H1 (cell line): ENCODE results near the gene UBE2O. TPM values are rescaled to one million over a fixed set of nuclear protein-coding genes. Genes with fewer than 3 reads are reported as not detected.
A peak's percentile ranks its signal among the peaks of the same experiment; 100 is the strongest.

Experiments
- CTCF ChIA-PET: fragments of 300-600 bp; sonication (Branson Sonifier 250); formaldehyde crosslinking; loops from one replicate; lab custom pipeline; 2021; ENCODE audit not compliant: partially characterized antibody; lab: Charles Lee
- POLR2A ChIA-PET: fragments of 300-600 bp; sonication (Branson Sonifier 250); formaldehyde crosslinking; loops from one replicate; lab custom pipeline; 2021; ENCODE audit warnings: inconsistent platforms; ENCODE audit not compliant: partially characterized antibody; lab: Charles Lee
- DNase-seq, 2 experiments: peaks; one replicate each; pipeline versions ENCODE4 v3.0.0 to v3.0.0-alpha.2; 2010 to 2022; ENCODE audit warnings: low spot score in 2 of 2, low read depth in 1 of 2, mixed read lengths in 1 of 2
- FAIRE-seq: peaks from 2 replicates; lab custom pipeline; 2011; peaks lifted over from hg19 to GRCh38; lab: Jason Lieb, UNC
- H2AFZ ChIP-seq: 2 replicates; pipeline ENCODE4 v1.8.1; 2012; ENCODE audit warnings: low read length, inconsistent platforms
- H2AK5ac ChIP-seq: 2 replicates; pipeline ENCODE4 v1.6.1; 2013; ENCODE audit warnings: low read depth, low read length
- H2BK120ac ChIP-seq: replicated peaks from 2 replicates; pipeline ENCODE3; 2013; ENCODE audit warnings: low read depth, low read length, inconsistent platforms
- H2BK12ac ChIP-seq: 2 replicates; pipeline ENCODE4 v1.6.1; 2013; ENCODE audit warnings: low read depth, low read length
- H2BK15ac ChIP-seq: 2 replicates; pipeline ENCODE4 v1.6.1; 2013; ENCODE audit warnings: low read length
- H2BK20ac ChIP-seq: 2 replicates; pipeline ENCODE4 v1.6.1; 2013; ENCODE audit warnings: low read length
- H2BK5ac ChIP-seq: 2 replicates; pipeline ENCODE4 v1.6.1; 2013; ENCODE audit warnings: low read depth, low read length
- H3K14ac ChIP-seq: 2 replicates; pipeline ENCODE4 v1.6.1; 2013; ENCODE audit warnings: inconsistent platforms; ENCODE audit not compliant: insufficient read length
- H3K18ac ChIP-seq: 2 replicates; pipeline ENCODE4 v1.6.1; 2013; ENCODE audit warnings: low read length; ENCODE audit errors: extremely low read depth
- H3K23ac ChIP-seq: 2 replicates; pipeline ENCODE4 v1.6.1; 2013; ENCODE audit warnings: inconsistent platforms; ENCODE audit not compliant: insufficient read length
- H3K23me2 ChIP-seq: 2 replicates; pipeline ENCODE4 v1.6.1; 2013; ENCODE audit warnings: low read depth, low read length
- H3K27ac ChIP-seq: 2 replicates; pipeline ENCODE4 v1.6.1; 2011; ENCODE audit warnings: low read depth, low read length, inconsistent platforms
- H3K27me3 ChIP-seq, 4 experiments: replicated peaks in 1 of 4; 1 replicate in 1 of 4; 2 replicates in 3 of 4; pipeline versions ENCODE4 v1.6.1 to v1.8.1; 2011 to 2013; ENCODE audit warnings: low read length in 3 of 4, mild to moderate bottlenecking in 3 of 4, inconsistent platforms in 2 of 4, mixed read lengths in 2 of 4, moderate library complexity in 1 of 4; ENCODE audit not compliant: control insufficient read depth in 3 of 4, insufficient read depth in 3 of 4; ENCODE audit errors: extremely low read depth in 1 of 4
- H3K36me3 ChIP-seq, 4 experiments: 2 replicates each; pipeline versions ENCODE4 v1.6.1 to v1.8.1; 2011 to 2013; ENCODE audit warnings: mild to moderate bottlenecking in 4 of 4, low read length in 3 of 4, moderate library complexity in 2 of 4, control low read depth in 1 of 4, inconsistent platforms in 1 of 4; ENCODE audit not compliant: insufficient read depth in 4 of 4, control insufficient read depth in 2 of 4
- H3K4ac ChIP-seq: replicated peaks from 2 replicates; pipeline ENCODE3; 2013; ENCODE audit warnings: low read length, low read depth, mixed read lengths, inconsistent platforms; ENCODE audit not compliant: insufficient read length
- H3K4me1 ChIP-seq, 4 experiments: replicated peaks in 1 of 4; 1 replicate in 1 of 4; 2 replicates in 3 of 4; pipeline versions ENCODE4 v1.6.1 to v1.8.1; 2011 to 2013; ENCODE audit warnings: low read length in 3 of 4, inconsistent platforms in 2 of 4, mixed read lengths in 1 of 4; ENCODE audit not compliant: insufficient read depth in 4 of 4, control insufficient read depth in 3 of 4
- H3K4me2 ChIP-seq, 2 experiments: 2 replicates each; pipeline versions ENCODE4 v1.6.1 to v1.8.1; 2011 to 2013; ENCODE audit warnings: low read depth in 2 of 2, low read length in 2 of 2, control low read depth in 1 of 2, inconsistent platforms in 1 of 2, mild to moderate bottlenecking in 1 of 2; ENCODE audit not compliant: insufficient read depth in 1 of 2
- H3K4me3 ChIP-seq, 4 experiments: fragments of 200-600, 300-600 bp in 1 of 4; sonication (generic), shearing (Covaris generic), sonication (Bioruptor Twin) in 1 of 4; 2 replicates each; pipeline versions ENCODE4 v1.5.1 to v1.8.1; 2011 to 2016; ENCODE audit warnings: low read length in 4 of 4, low read depth in 3 of 4, control low read depth in 2 of 4, inconsistent platforms in 2 of 4, mild to moderate bottlenecking in 2 of 4, mixed read lengths in 1 of 4, moderate library complexity in 1 of 4; ENCODE audit not compliant: insufficient read depth in 2 of 4; ENCODE audit errors: extremely low read depth in 1 of 4
- H3K56ac ChIP-seq: replicated peaks from 2 replicates; pipeline ENCODE3; 2013; ENCODE audit warnings: low read depth, mild to moderate bottlenecking, mixed read lengths, low read length, inconsistent platforms; ENCODE audit not compliant: insufficient read length
- H3K79me1 ChIP-seq: 2 replicates; pipeline ENCODE4 v1.6.1; 2013; ENCODE audit warnings: low read depth, low read length, control low read depth
- H3K79me2 ChIP-seq, 2 experiments: 2 replicates each; pipeline versions ENCODE4 v1.6.1 to v1.8.1; 2012 to 2013; ENCODE audit warnings: low read length in 2 of 2, mild to moderate bottlenecking in 2 of 2, inconsistent platforms in 1 of 2; ENCODE audit not compliant: insufficient read depth in 2 of 2, control insufficient read depth in 1 of 2
- H3K9ac ChIP-seq, 4 experiments: replicated peaks in 1 of 4; 1 replicate in 1 of 4; 2 replicates in 3 of 4; pipeline versions ENCODE4 v1.6.1 to v1.8.1; 2011 to 2013; ENCODE audit warnings: low read depth in 3 of 4, low read length in 3 of 4, control low read depth in 2 of 4, mild to moderate bottlenecking in 2 of 4, moderate library complexity in 2 of 4, inconsistent platforms in 1 of 4; ENCODE audit errors: extremely low read depth in 1 of 4
- H3K9me3 ChIP-seq, 2 experiments: 2 replicates each; pipeline versions ENCODE4 v1.6.1 to v1.8.1; 2012 to 2013; ENCODE audit warnings: mild to moderate bottlenecking in 2 of 2, moderate library complexity in 2 of 2, control low read depth in 1 of 2, inconsistent platforms in 1 of 2, low read depth in 1 of 2, low read length in 1 of 2, mixed read lengths in 1 of 2; ENCODE audit not compliant: insufficient read depth in 2 of 2
- H4K20me1 ChIP-seq, 2 experiments: replicated peaks in 1 of 2; 2 replicates each; pipeline versions ENCODE3 to v1.8.1; 2011 to 2013; ENCODE audit warnings: inconsistent platforms in 2 of 2, low read length in 2 of 2, mild to moderate bottlenecking in 1 of 2; ENCODE audit not compliant: insufficient read depth in 2 of 2, control insufficient read depth in 1 of 2
- H4K5ac ChIP-seq: 2 replicates; pipeline ENCODE4 v1.6.1; 2013; ENCODE audit warnings: low read length, low read depth, mixed read lengths, inconsistent platforms; ENCODE audit not compliant: insufficient read length
- H4K8ac ChIP-seq: 2 replicates; pipeline ENCODE4 v1.8.0; 2013; ENCODE audit warnings: mild to moderate bottlenecking, moderate library complexity, low read length, inconsistent platforms; ENCODE audit not compliant: insufficient read depth; ENCODE audit errors: extremely low read depth
- H4K91ac ChIP-seq: replicated peaks from 2 replicates; pipeline ENCODE3; 2013; ENCODE audit warnings: low read length, mixed read lengths, inconsistent platforms; ENCODE audit not compliant: insufficient read length
- CTCF ChIP-seq, 3 experiments: IDR thresholded peaks; 1 replicate in 2 of 3; 2 replicates in 1 of 3; pipeline versions ENCODE4 v1.5.1 to v1.6.1; 2011; ENCODE audit warnings: low read length in 3 of 3, mild to moderate bottlenecking in 3 of 3, inconsistent platforms in 2 of 3, low read depth in 1 of 3, moderate library complexity in 1 of 3; ENCODE audit not compliant: insufficient read depth in 1 of 3; ENCODE audit errors: control extremely low read depth in 1 of 3
- EP300 ChIP-seq, 2 experiments: IDR thresholded peaks; 1 replicate in 1 of 2; 2 replicates in 1 of 2; pipeline ENCODE4 v1.6.1; 2011 to 2012; ENCODE audit warnings: low read depth in 2 of 2, low read length in 2 of 2, mild to moderate bottlenecking in 2 of 2, borderline replicate concordance in 1 of 2, inconsistent platforms in 1 of 2, moderate library complexity in 1 of 2
- EZH2 ChIP-seq: fragments of 200-600 bp; sonication (generic); IDR thresholded peaks from 2 replicates; pipeline ENCODE4 v1.7.1; 2012; ENCODE audit warnings: low read depth, mild to moderate bottlenecking, moderate library complexity, low read length, inconsistent platforms; ENCODE audit not compliant: severe bottlenecking
- PHF8 ChIP-seq: fragments of 200-600 bp; sonication (generic); conservative IDR thresholded peaks from 2 replicates; pipeline ENCODE4 v1.7.1; 2012; ENCODE audit warnings: low read depth, mild to moderate bottlenecking, inconsistent platforms, low read length, moderate library complexity
- POU5F1 ChIP-seq: IDR thresholded peaks from 2 replicates; pipeline ENCODE4 v1.6.1; 2011; ENCODE audit warnings: low read depth, mild to moderate bottlenecking, low read length, moderate library complexity
- SAP30 ChIP-seq: fragments of 300-600 bp; sonication (generic); IDR thresholded peaks from 2 replicates; pipeline ENCODE4 v1.7.1; 2012; ENCODE audit warnings: low read length, moderate library complexity, mild to moderate bottlenecking, inconsistent platforms; ENCODE audit not compliant: insufficient read depth, insufficient replicate concordance
- ZNF274 ChIP-seq: IDR thresholded peaks from 2 replicates; pipeline ENCODE4 v1.7.0; 2012; ENCODE audit warnings: low read length, borderline replicate concordance; ENCODE audit errors: extremely low read depth
- WGBS, 2 experiments: shearing (Covaris generic) in 1 of 2; methylation state at CpG; one replicate each; pipeline versions ENCODE4 v1.1.6 to v1.1.7; 2013 to 2015; ENCODE audit warnings: low lambda C conversion rate in 2 of 2, mixed read lengths in 2 of 2, inconsistent platforms in 1 of 2, low coverage in 1 of 2, missing lambda C conversion rate in 1 of 2; ENCODE audit not compliant: insufficient replicate concordance in 2 of 2, insufficient coverage in 1 of 2, insufficient read length in 1 of 2; ENCODE audit errors: extremely low coverage in 1 of 2, missing lambda C conversion rate in 1 of 2; 5-methylcytosine and 5-hydroxymethylcytosine counted together
- polyA plus RNA-seq, 7 experiments: library from polyadenylated mRNA; depleted of rRNA in 3 of 7; stranded (reverse) in 5 of 7; unstranded in 2 of 7; fragments of >200 nt in 5 of 7; fragments of 200-250 nt in 2 of 7; gene quantifications; 1 replicate in 5 of 7; 2 replicates in 1 of 7; 4 replicates in 1 of 7; pipeline versions ENCODE4 v1.2.1 to v1.2.3, GENCODE V29; 2011 to 2013; ENCODE audit warnings: missing spikeins in 2 of 7, mixed read lengths in 2 of 7
- total RNA-seq: library from RNA; stranded (reverse); fragmentation: NEBNext Ultra II Directional; extraction: Animal tissue kit (Norgen Biotek cat#: 25700); gene quantifications from 2 replicates; pipeline ENCODE4 v1.2.1, GENCODE V29; 2021
- TF ChIP-seq, protein P1 (sequence below): IDR thresholded peaks from 2 replicates; pipeline ENCODE4 v1.6.1; 2012; ENCODE audit warnings: inconsistent platforms

UBE2O gene
- total and polyA plus RNA-seq, 2 of the 8 experiments (the other 6 are each of a cell fraction or from before 2014, with no cell fraction given): 24.4 to 63.0 TPM

DNA sequence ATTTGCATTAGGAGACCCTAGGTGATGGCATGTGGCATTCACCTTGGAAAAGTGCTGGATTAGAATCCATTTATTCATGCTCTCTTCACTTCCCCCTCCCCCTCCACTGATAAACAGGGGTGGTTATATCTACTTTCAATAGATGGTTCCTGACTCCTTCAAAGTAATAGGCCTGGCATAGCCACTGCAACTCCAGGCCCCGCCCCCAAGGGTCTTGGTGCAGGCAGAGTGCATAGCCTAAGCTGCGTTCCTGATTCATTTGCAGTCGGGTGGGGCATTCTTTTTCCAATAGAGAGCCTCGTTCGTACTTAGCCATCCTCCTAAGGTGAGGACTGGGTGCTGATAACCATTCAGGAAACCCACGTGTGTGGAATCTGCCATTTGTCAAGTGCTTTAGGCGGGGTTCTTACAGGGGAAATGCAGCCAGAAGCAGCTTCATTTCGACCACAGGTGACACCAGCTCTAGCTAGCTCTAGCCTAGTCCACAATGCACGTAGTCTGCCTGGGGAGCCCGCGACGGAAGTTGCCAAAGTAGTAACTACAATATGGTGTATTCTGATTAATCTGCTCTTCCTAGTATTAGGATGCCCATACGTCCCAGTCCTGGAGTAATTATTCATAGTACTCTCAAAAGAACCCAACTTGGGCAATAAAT lies 11.1 kb downstream of the UBE2O start:
- DNase-seq: no peak
- ChIA-PET CTCF (interaction anchor here (1.0 to 3.2 kb wide), 8 partner anchors 12 to 364 kb away, joined by 3 to 19 read pairs (median 4); partner anchors contain the start of genes AANAT and UBE2O), POLR2A (interaction anchor here (0.6 to 2.9 kb wide), 3 partner anchors 9 to 13 kb away, joined by 3 to 6 read pairs (median 3); no protein-coding TSS in a partner anchor)
- Histone ChIP-seq H2AFZ (no peak overlapping the region), H4K5ac (no peak overlapping the region), H2AK5ac (peak overlapping the region; percentile 4; the same call in 1 of the 2 replicates), H2BK12ac (no peak overlapping the region), H2BK120ac (no peak overlapping the region), H3K9ac (no peak overlapping the region), H2BK5ac (0 out of 2 replicates have a peak overlapping the region, but pooled peaks have one; percentile 46), H4K20me1 (peaks cover 3 to 29% of the 10 kb centered on the region in 2 experiments), H3K18ac (no peak overlapping the region), H3K23ac (no peak overlapping the region), H2BK15ac (no peak overlapping the region), H3K4ac (no peak overlapping the region), H4K8ac (no peak overlapping the region), H3K27me3 (no peaks in the 10 kb centered on the region), H3K79me2 (peaks cover 21 to 91% of the 10 kb centered on the region in 2 experiments), H3K23me2 (no peaks in the 10 kb centered on the region), H3K56ac (no peak overlapping the region), H3K4me2 (peak overlapping the region; percentile 28 to 50; a peak in 3 of 4 replicates), H3K14ac (no peak overlapping the region), H3K36me3 (no peaks in the 10 kb centered on the region), H3K9me3 (no peaks in the 10 kb centered on the region), H3K79me1 (peaks cover 18% of the 10 kb centered on the region), H3K4me3 (no peak overlapping the region), H4K91ac (peak overlapping the region; percentile 20), H3K27ac (no peak overlapping the region), H2BK20ac (no peak overlapping the region), H3K4me1 (peaks cover 27 to 59% (median 53%) of the 10 kb centered on the region in 4 experiments)
- FAIRE-seq: no peak
- 61% methylated on average over 13 of the region's 13 CpGs; no CpG with 5 or more reads in 1 of the 2 experiments for WGBS, 2 experiments
- no peak for TF ChIP-seq ZNF274
- no peak for TF ChIP-seq POU5F1
- no peak for TF ChIP-seq EP300 (IDR thresholded peaks at IDR 0.05; ENCODE audit: borderline replicate concordance in 1 of 2, low read depth in 2 of 2, low read length in 2 of 2)
- no peak for TF ChIP-seq SAP30
- TF ChIP-seq EZH2: no peak
- TF ChIP-seq, protein P1, sequence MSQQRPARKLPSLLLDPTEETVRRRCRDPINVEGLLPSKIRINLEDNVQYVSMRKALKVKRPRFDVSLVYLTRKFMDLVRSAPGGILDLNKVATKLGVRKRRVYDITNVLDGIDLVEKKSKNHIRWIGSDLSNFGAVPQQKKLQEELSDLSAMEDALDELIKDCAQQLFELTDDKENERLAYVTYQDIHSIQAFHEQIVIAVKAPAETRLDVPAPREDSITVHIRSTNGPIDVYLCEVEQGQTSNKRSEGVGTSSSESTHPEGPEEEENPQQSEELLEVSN: no peak
- TF ChIP-seq CTCF (IDR thresholded peaks at IDR 0.05; ENCODE audit: control extremely low read depth in 1 of 3, insufficient read depth in 1 of 3, low read depth in 1 of 3, low read length in 3 of 3): no peak
- TF ChIP-seq PHF8: no peak
